RWPE1 (cell line): ENCODE data around the gene C2orf49.

Source experiments
- CTCF ChIA-PET: fragments of 350-600 bp; sonication (Branson Sonifier 250); formaldehyde crosslinking; extraction: SDS; loops from one replicate; lab custom pipeline; 2021; lab: Yijun Ruan, JAX
- POLR2A ChIA-PET: fragments of 400-600 bp; formaldehyde crosslinking; extraction: SDS; loops from one replicate; lab custom pipeline; 2020; ENCODE audit warnings: antibody characterized with exemption; ENCODE audit not compliant: low non-redundant PET; lab: Yijun Ruan, JAX
- DNase-seq: peaks from one replicate; pipeline ENCODE4 v3.0.0; 2012; ENCODE audit warnings: low spot score
- H3K27ac ChIP-seq: fragments of 450-650 bp; 2 replicates; pipeline ENCODE4 v1.5.1; 2017
- TF ChIP-seq, protein P1 (sequence below): fragments of 450-650 bp; conservative IDR thresholded peaks from 2 replicates; pipeline ENCODE4 v1.5.1; 2017; ENCODE audit warnings: low read depth, mild to moderate bottlenecking

Gene C2orf49

DNA sequence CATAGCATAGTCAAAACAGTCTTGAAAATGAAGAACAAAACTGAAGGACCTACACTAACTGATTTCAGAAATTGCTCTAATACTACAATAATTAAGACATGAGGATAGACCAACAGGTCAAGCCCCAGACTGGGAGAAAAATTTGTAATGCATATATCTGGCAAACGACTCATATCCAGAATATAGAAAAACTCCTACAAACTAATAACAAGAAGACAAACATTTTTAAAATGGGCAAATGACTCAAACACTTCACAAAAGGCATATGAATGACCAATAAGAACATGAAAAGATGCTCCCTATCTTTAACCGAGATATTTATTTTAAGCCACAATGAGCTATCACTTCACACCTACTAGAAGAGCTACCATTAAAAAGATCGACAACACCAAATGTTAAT is 22.0 kb upstream of the C2orf49 start:
- H3K27ac ChIP-seq = no peak overlapping the region
- POLR2A ChIA-PET = no interaction called here
- CTCF ChIA-PET = interaction anchor here (0.5 kb wide), 1 partner anchor 1002 kb away, joined by 3 read pairs; no protein-coding TSS in a partner anchor
- no peak for DNase-seq
- TF ChIP-seq, protein P1, sequence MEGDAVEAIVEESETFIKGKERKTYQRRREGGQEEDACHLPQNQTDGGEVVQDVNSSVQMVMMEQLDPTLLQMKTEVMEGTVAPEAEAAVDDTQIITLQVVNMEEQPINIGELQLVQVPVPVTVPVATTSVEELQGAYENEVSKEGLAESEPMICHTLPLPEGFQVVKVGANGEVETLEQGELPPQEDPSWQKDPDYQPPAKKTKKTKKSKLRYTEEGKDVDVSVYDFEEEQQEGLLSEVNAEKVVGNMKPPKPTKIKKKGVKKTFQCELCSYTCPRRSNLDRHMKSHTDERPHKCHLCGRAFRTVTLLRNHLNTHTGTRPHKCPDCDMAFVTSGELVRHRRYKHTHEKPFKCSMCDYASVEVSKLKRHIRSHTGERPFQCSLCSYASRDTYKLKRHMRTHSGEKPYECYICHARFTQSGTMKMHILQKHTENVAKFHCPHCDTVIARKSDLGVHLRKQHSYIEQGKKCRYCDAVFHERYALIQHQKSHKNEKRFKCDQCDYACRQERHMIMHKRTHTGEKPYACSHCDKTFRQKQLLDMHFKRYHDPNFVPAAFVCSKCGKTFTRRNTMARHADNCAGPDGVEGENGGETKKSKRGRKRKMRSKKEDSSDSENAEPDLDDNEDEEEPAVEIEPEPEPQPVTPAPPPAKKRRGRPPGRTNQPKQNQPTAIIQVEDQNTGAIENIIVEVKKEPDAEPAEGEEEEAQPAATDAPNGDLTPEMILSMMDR = no peak

DNA sequence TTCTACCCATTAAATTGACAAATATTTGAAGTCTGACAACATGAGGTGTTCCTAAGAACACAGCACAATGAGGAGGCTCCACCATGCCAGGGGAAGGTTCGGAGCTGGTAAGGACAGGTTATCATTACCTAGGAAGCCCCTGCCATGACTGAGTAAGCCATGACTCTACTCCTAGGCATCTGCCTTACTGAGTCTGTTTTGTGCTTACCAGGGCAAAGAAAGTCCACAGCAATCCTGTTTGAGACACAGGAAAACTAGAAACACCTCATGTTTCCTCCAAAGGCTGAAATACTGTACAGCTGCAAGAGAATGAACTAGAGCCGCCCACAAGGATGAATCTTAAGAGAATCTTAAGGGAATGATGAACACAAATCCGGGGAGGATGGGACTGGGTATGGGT is 19.4 kb upstream of the C2orf49 start:
- DNase-seq = peak; percentile 30
- H3K27ac ChIP-seq = no peak overlapping the region
- TF ChIP-seq, protein P1 = no peak
- ChIA-PET CTCF (interaction anchor here (0.7 kb wide), 1 partner anchor 10 kb away, joined by 4 read pairs; no protein-coding TSS in a partner anchor), POLR2A (no interaction called here)

DNA sequence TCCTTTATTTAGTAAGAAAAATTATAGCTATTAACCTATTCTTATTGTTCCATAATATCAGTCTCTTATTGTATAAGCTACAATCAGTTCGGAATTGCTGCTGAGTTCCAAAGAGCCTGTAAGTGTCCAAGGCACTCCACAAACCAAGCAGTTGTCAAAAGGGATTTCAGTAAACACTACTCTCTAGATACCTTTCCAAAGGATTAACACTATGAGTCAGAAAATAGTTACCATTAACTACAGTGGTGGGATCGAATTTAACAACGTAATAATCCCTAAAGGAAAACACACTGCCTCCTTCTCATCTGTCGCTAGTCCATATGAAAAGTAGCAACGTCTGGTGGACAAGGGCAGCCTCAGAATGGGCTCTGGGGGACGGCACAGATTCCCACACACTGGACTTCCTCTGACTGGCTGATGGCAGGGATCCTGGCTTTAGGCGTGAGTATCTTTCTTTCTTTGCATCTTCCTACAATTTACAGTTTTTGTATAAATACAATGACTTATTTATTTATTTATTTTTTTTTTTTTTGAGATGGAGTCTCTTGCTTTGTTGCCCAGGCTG is 16.6 kb upstream of the C2orf49 start:
- DNase-seq = peak; percentile 15
- ChIA-PET CTCF (no interaction called here), POLR2A (no interaction called here)
- TF ChIP-seq, protein P1 = no peak
- no peak overlapping the region for H3K27ac ChIP-seq

DNA sequence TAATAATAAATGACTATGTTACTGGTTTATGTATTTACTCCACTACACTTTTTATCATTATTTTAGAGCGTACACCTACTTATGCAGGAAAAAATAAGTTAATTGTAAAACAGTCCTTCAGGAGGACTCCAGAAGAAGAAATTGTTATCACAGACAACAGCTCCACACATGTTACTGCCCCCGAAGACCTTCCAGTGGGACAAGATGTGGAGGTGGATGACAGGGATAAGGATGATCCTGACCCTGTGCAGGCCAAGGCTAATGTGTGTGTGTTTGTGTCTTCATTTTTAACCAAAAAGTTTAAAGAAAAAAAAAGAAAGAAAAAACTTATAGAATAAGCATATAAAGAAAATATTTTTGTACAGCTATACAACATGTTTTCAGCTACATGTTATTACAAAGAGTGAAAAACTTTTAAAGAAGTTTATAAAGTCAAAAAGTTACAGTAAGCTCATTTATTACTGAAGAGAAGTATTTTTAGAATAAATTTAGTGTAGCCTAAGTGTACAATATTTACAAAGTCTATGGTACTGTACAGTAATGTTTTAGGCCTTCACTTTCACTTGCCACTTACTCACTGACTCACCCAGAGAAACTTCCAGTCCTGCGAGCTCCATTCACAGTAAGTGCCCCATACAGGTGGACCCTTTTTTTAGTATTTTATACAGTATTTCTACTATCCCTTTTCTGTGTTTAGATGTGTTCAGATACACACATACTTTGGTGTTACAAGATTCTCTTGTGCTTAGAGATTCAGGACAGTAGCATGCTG is 15.3 kb upstream of the C2orf49 start:
- DNase-seq = no peak
- ChIA-PET CTCF (interaction anchor here (0.6 to 1.0 kb wide), 4 partner anchors 15 to 207 kb away, joined by 3 to 5 read pairs (median 4); no protein-coding TSS in a partner anchor), POLR2A (no interaction called here)
- TF ChIP-seq, protein P1 = no peak
- no peak overlapping the region for H3K27ac ChIP-seq

DNA sequence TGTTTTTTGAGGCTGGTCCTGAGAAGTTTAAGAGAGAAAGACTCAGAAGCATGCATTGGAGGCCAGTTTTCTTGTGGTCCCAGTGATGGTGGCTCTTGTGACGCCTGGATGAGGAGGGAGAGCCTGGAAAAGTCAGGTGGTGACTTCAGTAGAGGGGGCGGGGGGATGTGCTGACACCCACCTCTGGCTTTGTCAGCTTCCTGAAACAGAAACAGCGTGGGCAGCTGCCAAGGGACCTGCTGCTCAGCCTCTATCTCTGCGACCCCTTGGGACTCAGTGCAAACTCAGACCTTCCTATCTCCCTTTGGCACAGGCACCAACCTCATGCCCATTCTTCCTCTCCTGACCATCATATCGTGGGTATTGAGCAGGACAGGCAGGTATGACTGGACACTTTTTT is 14.2 kb upstream of the C2orf49 start:
- POLR2A ChIA-PET = no interaction called here
- H3K27ac ChIP-seq = no peak overlapping the region
- TF ChIP-seq, protein P1 = no peak
- no peak for DNase-seq
- CTCF ChIA-PET = interaction anchor here (0.6 to 1.0 kb wide), 2 partner anchors 16 to 25 kb away, joined by 3 read pairs; no protein-coding TSS in a partner anchor

DNA sequence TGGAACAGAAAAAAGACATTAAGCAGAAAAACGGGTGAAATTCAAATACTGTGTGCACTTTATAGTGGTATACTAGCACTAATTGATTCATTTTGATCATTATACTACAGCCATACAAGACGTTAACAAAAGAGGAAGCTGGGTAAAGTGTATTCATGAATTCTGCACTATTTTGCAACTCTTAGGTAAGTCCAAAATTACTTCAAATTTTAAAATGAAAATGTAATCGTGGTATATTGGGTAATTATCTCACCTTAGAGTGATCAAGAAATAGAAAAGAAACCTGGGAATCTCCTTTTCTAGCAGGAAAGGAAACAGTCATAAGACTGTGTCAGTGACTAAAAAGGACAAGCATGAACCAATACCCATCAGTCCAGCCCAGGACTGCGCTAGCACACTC is 13.2 kb upstream of the C2orf49 start:
- peak overlapping the region; percentile 90 for H3K27ac ChIP-seq
- TF ChIP-seq, protein P1 = no peak
- DNase-seq = peak; percentile 14
- ChIA-PET POLR2A (no interaction called here), CTCF (interaction anchor here (1.2 kb wide), 1 partner anchor 22 kb away, joined by 4 read pairs; no protein-coding TSS in a partner anchor)
